ENCODE data around the gene RELN. TPM values are rescaled to one million over a fixed set of nuclear protein-coding genes. Genes with fewer than 3 reads are reported as not detected.

RELN gene
- total and polyA plus RNA-seq, 2 of the 13 experiments (the other 11 are each of a cell fraction or from before 2014, with no cell fraction given), result 315 to 332 TPM

DNA sequence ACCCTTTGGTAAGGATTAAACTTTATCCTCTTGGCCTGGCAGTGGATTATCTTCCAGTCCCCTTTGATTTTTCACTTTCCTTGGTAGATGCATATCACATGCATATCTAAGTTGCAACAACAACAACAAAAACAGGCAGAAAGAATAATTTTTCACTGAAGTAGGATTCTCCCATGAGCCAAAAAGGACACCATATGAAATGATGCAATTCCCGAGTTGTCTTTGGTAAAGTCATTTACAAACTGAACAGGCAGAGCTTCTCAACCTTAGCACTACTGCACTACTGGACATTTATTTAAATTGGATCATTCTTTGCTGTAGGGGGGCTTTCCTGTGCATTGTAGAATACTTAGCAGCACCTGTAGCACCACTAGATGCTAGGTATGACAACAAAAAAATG is 195.0 kb downstream of the RELN start:
- no peak for FAIRE-seq
- Histone ChIP-seq H3K9ac (ENCODE audit: insufficient read depth, low read depth, low read length) (no peak overlapping the region), H3K4me3 (replicated peaks in 1 of 3; ENCODE audit: insufficient read depth in 1 of 3, low read depth in 2 of 3, low read length in 3 of 3) (no peak overlapping the region), H3K4me2 (ENCODE audit: low read depth, low read length) (no peak overlapping the region), H3K27ac (ENCODE audit: extremely low read length, insufficient read depth, low read length) (peak overlapping the region; percentile 61), H3K9me3 (ENCODE audit: low read length) (no peaks in the 10 kb centered on the region), H3K79me2 (ENCODE audit: insufficient read depth, low read length) (peaks cover 5% of the 10 kb centered on the region), H3K36me3 (replicated peaks in 1 of 2; ENCODE audit: control insufficient read depth in 1 of 2, insufficient read depth in 2 of 2, low read length in 2 of 2) (peaks cover 0 to 6% of the 10 kb centered on the region in 2 experiments; a peak in 1 of 5 replicates), H4K20me1 (ENCODE audit: insufficient read depth, low read length) (no peaks in the 10 kb centered on the region), H3K4me1 (ENCODE audit: insufficient read depth, low read length) (peaks cover 35% of the 10 kb centered on the region), H3K27me3 (ENCODE audit: control insufficient read depth in 1 of 2, insufficient read depth in 2 of 2, low read length in 2 of 2) (no peaks in the 10 kb centered on the region), H2AFZ (ENCODE audit: low read length) (no peak overlapping the region)
- POLR2A ChIA-PET, result no interaction called here
- in situ Hi-C loops (cut with HindIII; ENCODE audit: extremely low pct_ligation_motif_present, low pct_unique_long_range_greater_than_20kb), result no loop called here
- WGBS (ENCODE audit: low lambda C conversion rate), result 35% methylated on average over 1 of the region's 1 CpG
- TF ChIP-seq, protein P1, sequence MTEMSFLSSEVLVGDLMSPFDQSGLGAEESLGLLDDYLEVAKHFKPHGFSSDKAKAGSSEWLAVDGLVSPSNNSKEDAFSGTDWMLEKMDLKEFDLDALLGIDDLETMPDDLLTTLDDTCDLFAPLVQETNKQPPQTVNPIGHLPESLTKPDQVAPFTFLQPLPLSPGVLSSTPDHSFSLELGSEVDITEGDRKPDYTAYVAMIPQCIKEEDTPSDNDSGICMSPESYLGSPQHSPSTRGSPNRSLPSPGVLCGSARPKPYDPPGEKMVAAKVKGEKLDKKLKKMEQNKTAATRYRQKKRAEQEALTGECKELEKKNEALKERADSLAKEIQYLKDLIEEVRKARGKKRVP (CRISPR knock-in tag; IDR thresholded peaks at IDR 0.05), result peak in 1 of 2 experiments; percentile 61; a peak in 1 of 4 replicates
- TF ChIP-seq REXO4 (CRISPR knock-in tag; IDR thresholded peaks at IDR 0.05; ENCODE audit: borderline replicate concordance), result no peak
- TF ChIP-seq CEBPB (IDR thresholded peaks at IDR 0.05; ENCODE audit: borderline replicate concordance, low read depth, low read length), result peak; percentile 40; the same call in 1 of the 2 replicates
- TF ChIP-seq U2AF2 (IDR thresholded peaks at IDR 0.05; ENCODE audit: low read depth, low read length), result no peak
- TF ChIP-seq RBM22 (optimal IDR thresholded peaks at IDR 0.05; ENCODE audit: low read length), result peak; percentile 57
- ATAC-seq, result no peak
- BruUV-seq (replicated peaks), result no TSS peak
- CTCF ChIA-PET (ENCODE audit: low intra/inter-chr PET ratio, low total read pairs), result no interaction called here
- intact Hi-C loops (cut with micrococcal nuclease; ENCODE audit: unreplicated experiment), result no loop called here
- DNase-seq (ENCODE audit: low spot score), result no peak

DNA sequence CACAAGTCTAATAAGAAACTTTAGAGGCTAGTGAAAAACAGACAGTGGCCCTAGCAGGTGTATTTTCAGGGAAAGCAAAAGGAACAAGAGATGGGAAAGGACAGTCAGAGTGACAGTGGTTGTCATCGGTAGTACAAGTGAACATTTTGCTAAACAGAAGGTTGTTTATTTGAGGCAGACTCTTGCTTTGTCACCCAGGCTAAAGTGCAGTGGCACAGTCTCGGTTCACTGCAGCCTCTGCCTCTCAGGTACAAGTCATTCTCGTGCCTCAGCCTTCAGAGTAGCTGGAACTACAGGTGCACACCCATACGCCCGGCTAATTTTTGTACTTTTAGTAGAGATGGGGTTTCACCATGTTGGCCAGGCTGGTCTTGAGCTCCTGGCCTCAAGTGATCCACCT is 195.8 kb downstream of the RELN start:
- POLR2A ChIA-PET, result no interaction called here
- in situ Hi-C loops (cut with HindIII; ENCODE audit: extremely low pct_ligation_motif_present, low pct_unique_long_range_greater_than_20kb), result no loop called here
- H3K9me3 ChIP-seq (ENCODE audit: low read length), result no peaks in the 10 kb centered on the region
- peak overlapping the region; percentile 30; the same call in 1 of the 2 replicates for H3K4me2 ChIP-seq (ENCODE audit: low read depth, low read length)
- peaks cover 0 to 3% of the 10 kb centered on the region in 2 experiments; a peak in 1 of 5 replicates for H3K36me3 ChIP-seq (replicated peaks in 1 of 2; ENCODE audit: control insufficient read depth in 1 of 2, insufficient read depth in 2 of 2, low read length in 2 of 2)
- FAIRE-seq (no peak), DNase-seq (ENCODE audit: low spot score) (peak; percentile 20), ATAC-seq (peak; percentile 97)
- peaks cover 35% of the 10 kb centered on the region for H3K4me1 ChIP-seq (ENCODE audit: insufficient read depth, low read length)
- intact Hi-C loops (cut with micrococcal nuclease; ENCODE audit: unreplicated experiment), result no loop called here
- 30% methylated on average over 5 of the region's 5 CpGs for WGBS (ENCODE audit: low lambda C conversion rate)
- H2AFZ ChIP-seq (ENCODE audit: low read length), result no peak overlapping the region
- no peak overlapping the region for H3K9ac ChIP-seq (ENCODE audit: insufficient read depth, low read depth, low read length)
- no TSS peak for BruUV-seq (replicated peaks)
- H4K20me1 ChIP-seq (ENCODE audit: insufficient read depth, low read length), result no peaks in the 10 kb centered on the region
- H3K4me3 ChIP-seq (replicated peaks in 1 of 3; ENCODE audit: insufficient read depth in 1 of 3, low read depth in 2 of 3, low read length in 3 of 3), result 0 out of 6 replicates have a peak overlapping the region, but pooled peaks of 2 of the 3 experiments have one; percentile 3 to 27
- peaks cover 8% of the 10 kb centered on the region for H3K79me2 ChIP-seq (ENCODE audit: insufficient read depth, low read length)
- peak overlapping the region; percentile 61 for H3K27ac ChIP-seq (ENCODE audit: extremely low read length, insufficient read depth, low read length)
- H3K27me3 ChIP-seq (ENCODE audit: control insufficient read depth in 1 of 2, insufficient read depth in 2 of 2, low read length in 2 of 2), result no peaks in the 10 kb centered on the region
- CTCF ChIA-PET (ENCODE audit: low intra/inter-chr PET ratio, low total read pairs), result no interaction called here
- TF ChIP-seq NFE2L2 (IDR thresholded peaks at IDR 0.05; ENCODE audit: low read length), result 0 out of 2 replicates have a peak, but pooled peaks have one; percentile 16
- peak; percentile 47 for TF ChIP-seq AGO2 (optimal IDR thresholded peaks at IDR 0.05; ENCODE audit: low read depth, low read length)
- no peak for TF ChIP-seq ZKSCAN1 (IDR thresholded peaks at IDR 0.05; ENCODE audit: low read length)
- TF ChIP-seq, protein P2, sequence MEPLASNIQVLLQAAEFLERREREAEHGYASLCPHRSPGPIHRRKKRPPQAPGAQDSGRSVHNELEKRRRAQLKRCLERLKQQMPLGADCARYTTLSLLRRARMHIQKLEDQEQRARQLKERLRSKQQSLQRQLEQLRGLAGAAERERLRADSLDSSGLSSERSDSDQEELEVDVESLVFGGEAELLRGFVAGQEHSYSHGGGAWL (CRISPR knock-in tag; IDR thresholded peaks at IDR 0.05), result no peak
- peak; percentile 56 for TF ChIP-seq HNF4A (CRISPR knock-in tag; IDR thresholded peaks at IDR 0.05)
- TF ChIP-seq SAP130 (CRISPR knock-in tag; IDR thresholded peaks at IDR 0.05; ENCODE audit: low read depth), result peak; percentile 18; the same call in 1 of the 2 replicates
- TF ChIP-seq FOXP1 (IDR thresholded peaks at IDR 0.05), result no peak
- 0 out of 2 replicates have a peak, but pooled peaks have one; percentile 34 for TF ChIP-seq FOXP1 (CRISPR knock-in tag; IDR thresholded peaks at IDR 0.05)
- TF ChIP-seq, protein P3, sequence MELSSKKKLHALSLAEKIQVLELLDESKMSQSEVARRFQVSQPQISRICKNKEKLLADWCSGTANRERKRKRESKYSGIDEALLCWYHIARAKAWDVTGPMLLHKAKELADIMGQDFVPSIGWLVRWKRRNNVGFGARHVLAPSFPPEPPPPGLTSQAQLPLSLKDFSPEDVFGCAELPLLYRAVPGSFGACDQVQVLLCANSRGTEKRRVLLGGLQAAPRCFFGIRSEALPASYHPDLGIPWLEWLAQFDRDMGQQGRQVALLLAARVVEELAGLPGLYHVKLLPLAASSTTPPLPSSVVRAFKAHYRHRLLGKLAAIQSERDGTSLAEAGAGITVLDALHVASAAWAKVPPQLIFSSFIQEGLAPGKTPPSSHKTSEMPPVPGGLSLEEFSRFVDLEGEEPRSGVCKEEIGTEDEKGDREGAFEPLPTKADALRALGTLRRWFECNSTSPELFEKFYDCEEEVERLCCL (CRISPR knock-in tag; IDR thresholded peaks at IDR 0.05; ENCODE audit: borderline replicate concordance), result no peak
- 0 out of 2 replicates have a peak, but pooled peaks have one; percentile 22 for TF ChIP-seq FOXK1 (CRISPR knock-in tag; IDR thresholded peaks at IDR 0.05; ENCODE audit: borderline replicate concordance, low read depth)
- peak; percentile 25 for TF ChIP-seq RBM22 (optimal IDR thresholded peaks at IDR 0.05; ENCODE audit: low read length)
